ENCODE measurements around the gene PDE1A.
"Not testable (repeated sequence)": the region's sequence is repeated elsewhere in the genome, so short reads cannot be mapped to it uniquely, and the experiment has no call there.

The PDE1A gene

DNA sequence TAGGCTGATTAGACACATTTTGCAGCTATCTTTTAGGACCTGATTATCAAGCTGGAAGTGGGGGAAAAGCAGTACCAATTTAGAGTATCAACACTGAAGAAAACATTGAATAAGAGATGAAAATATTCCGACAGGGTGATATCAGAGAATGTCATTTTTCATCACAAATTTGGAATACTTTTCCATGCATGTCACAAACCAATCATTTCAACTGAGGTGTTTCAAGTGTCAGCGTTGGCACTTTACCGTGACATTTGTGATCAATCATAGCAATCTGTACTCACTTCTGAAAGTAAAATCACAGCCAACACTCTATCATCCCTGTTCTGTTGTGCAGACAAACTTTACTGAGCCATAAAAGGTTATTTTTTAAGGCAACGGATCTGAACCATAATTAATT is 75.4 kb downstream of the PDE1A start:
- no peak for DNase-seq

DNA sequence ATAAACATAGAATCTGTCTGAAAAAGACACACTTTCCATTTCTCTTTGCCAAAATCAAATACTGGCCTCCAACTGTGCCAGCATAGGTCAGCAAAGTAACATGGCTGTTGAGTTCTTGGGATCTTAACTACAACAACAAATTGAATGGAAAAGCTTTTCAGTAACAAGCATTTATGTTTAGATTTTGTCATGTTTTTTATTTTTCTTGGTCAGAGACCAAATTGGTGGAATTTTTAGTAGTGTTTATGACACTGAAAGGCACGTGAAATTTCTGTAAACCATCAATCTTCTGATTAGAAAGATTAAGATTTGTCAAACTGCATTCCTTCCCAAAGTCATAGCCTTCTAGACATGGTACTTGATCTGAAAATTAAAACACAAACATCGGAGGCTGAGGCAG is 77.6 kb downstream of the PDE1A start:
- DNase-seq, result no peak

DNA sequence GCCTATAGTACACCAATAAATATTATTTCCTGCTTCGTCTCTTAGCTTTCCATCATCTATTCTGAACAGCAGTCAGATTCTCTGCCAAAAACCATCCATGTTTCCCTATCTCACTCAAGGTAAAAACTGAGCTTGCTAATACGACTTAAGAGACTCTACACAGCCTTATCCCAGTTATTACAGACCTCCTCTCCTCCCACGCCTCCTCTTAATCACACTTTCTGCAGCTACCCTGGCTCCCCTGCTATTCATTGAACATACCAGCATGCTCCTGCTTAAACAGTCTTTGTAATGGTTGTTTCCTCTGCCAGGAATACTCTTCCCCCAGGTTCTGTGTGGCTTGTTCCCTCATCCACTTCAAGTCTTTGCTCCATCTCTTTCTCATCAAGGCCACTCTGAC is 81.5 kb downstream of the PDE1A start:
- DNase-seq, result no peak

DNA sequence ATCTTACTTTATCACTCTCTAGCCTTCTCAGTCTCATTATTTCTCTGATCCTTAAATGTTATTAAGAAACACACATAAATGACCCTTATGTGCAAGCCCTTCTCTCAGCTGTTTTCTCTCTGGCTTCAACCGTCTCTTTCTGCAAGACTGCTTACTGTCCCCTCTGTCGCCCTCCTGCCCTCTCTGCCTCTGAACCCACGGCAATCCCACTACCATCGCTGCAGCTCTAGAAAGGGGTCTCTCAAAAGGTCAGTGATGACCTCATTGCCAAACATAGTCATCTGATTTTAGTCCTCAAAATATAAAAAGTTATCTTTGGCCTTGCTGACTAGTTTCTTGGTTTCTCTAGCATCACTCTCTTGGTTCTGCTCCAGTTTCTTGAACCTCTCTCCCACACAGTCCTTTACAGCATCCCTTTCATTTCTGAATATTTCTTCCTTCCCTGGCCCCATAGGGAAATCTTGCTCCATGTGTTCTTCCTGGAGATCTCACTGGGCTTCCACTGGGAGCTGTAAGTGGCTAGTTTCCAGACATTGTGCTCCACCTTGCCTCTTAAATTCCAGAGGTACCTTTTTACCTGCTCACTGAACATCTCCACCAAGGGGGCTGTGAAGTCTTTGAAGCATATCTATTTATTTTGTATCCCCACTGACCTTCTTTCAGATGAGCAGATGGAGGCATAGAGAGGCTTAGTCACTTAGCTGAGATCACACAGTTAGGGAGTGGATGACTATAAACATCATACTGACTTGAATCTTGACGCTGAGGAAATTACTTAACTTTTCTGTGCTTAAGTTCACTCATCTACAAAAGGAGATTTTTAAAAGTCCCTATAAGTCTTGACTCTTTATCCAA is 96.2 kb downstream of the PDE1A start:
- no peak for DNase-seq

DNA sequence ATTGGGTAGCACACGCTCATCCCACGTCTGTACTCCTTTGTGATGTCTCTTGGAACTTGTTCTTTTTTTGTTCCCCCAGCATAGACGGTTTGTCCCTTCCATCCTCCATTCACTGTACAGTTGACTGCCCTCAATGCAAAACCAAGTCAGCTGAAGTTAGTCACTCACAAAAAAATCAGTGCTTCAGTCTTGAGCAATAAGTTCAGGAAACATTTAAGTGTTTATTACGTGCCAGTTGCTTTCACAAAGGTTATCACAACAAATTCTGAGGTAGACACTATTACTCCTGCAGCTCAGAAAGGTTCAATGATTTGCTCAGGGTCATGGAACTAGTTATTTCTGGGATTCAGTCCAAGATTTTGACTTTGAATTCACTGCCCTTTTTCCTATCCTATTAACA is 102.2 kb downstream of the PDE1A start:
- no peak for DNase-seq

DNA sequence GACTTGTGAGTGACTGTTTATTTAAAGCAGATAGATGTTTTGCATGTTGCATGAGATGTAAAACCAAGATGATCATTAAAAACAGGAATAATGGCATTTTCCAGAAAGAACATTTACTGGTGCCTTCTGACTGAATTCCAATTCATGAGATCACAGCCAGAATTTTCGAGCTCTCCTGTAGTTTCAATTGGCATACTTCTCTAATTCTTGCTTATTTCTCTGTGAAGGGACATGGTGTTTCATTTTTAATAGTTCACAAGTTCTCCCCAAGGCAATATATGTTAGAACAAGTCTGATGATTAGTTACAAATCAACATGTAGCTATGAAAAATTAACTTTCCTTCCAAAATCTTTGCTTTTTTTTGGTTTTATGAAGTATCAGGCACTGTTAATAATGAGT is 105.7 kb downstream of the PDE1A start:
- DNase-seq, result no peak

DNA sequence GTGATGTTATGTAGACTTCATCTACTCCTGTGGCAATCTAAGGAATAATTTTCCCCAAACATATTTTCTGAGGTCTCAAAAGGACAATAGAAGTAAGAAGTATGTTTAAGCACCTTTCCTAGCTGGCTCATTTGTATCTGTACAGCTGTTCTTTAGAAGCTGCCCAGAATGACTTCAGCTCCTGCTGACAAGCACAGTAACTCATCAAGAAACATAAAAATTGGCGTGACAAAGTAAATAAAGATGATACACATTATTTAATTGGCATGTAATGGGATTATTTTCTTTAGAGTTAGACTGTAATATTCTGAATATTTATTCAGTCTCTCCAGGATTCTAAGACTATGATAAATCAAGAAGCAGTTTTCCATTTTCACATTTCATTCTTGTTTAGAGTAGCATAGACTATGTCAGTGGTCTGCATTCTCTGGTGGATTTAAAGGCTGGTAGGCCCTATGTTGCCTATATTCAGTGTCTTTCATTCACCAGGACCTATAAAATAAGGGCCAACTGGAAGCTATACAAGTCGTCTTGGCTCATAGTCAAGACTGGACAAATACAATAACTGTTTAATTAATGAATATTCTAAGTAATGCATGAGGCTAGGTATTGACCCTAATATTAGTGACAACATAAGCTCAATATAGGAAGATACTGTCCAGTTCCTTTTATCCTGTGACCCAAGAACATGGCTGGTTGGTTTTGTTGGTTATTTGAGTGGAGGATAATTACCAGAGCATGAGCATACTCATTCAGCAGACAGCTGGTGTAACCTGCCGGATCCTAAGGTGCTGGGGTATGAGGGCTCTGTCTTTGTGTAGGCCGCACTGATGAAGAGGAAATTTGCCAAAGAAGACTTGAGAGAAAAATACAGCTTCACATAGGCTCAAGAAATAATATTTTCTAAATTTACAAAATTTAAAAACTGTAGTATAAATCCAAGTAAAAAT is 107.0 kb downstream of the PDE1A start:
- no peak for DNase-seq

DNA sequence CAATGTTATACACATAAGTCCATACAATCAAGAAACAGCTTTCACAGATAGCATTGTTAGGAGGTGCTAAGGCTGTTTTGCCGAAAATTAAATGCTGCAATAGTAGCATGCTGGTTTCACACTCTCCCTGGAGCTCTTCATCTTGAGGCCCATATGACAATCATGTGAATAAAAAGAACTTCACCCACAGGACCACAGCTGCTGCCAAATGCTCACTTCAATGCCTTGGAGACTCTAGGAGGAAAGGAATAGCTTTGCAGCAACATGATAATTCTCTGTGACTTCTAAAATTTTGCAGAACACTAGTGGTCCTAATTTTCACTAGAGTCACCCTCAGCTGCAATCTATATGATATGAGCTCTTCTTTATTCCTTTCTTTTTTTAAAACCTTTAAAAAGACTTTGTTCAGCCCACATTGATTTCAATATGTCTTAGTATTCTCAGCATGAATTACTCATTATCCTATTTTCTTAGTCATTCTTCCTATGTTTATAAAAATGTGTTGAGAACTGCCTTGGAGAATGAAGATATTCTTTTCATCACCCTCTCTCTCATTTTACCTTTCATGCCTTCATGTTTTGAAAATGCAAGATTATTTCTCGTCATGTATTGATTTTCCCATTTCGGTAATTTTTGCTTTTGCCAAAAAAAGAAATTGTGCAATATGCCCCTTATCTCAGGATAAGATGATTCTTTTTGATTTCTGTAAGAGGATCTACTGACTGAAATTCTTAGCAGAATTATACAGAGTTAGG is 108.2 kb downstream of the PDE1A start:
- no peak for DNase-seq

DNA sequence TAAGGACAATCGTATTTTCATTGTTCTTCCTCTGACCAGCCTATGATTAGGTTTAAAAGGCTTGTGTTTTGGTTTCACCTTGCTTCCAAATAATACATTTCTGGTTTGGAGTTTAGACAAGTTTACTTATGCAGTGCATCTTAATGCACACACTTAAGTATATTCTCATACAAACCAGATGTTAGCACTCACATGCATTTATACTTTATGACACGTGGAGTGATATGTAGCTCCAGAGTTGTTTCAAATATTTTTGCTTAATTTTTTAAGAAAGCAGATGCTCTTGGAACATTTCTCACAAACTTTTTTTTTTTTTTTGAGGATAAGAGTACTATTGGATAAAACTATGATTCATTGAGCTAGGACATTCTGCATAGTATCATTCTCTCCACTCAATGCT is 109.9 kb downstream of the PDE1A start:
- no peak for DNase-seq

DNA sequence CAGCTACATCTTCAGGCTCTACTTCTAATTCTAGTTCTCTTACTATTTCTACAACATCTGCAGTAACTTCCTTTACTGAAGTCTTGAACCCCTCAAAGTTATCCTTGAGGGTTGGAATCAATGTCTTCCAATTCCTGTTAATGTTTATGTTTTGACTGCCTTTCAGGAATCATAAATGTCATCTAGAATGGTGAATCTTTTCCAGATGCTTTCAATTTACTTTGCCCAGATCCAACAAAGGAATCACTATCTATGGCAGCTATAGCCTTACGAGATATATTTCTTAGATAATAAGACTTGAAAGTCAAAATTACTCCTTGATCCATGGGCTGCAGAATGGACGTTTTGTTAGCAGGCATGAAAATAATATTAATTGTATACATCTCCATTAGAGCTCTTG is 123.9 kb downstream of the PDE1A start:
- DNase-seq, result no peak

DNA sequence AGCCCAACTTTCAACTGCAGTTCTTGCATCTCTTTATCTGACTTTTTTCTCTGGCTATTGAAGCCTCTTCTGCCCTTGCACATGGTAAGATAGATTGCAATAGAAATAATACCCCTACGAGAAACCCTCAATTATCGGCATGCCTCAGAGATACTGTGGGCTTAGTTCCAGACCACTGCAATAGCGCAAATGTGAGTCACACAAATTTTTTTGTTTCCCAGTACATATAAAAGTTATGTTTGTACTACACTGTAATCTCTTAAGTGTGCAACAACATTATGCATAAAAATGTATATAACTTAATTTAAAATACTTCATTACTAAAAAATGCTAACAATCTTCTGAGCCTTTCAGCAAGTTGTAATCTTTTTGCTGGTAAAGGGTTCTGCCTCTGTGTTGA is 124.7 kb downstream of the PDE1A start:
- no peak for DNase-seq

DNA sequence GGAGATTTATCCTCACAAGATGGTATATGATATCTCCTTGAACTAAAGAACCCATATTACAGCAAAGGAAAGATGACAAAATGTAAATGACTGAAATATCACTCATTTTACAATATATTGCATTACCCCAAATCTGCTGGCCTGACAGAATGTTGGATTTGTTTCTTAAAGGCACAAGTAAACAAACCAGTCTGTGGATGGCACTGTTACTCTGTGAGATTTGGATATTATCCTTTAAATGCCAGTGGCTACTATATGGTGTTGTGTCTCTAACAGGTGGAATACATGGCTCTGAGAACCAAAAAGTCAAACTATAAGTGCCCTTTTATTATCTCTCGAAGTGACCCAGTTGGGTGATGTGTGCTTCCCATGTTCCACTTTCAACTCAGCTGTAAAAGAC is 125.7 kb downstream of the PDE1A start:
- no peak for DNase-seq

DNA sequence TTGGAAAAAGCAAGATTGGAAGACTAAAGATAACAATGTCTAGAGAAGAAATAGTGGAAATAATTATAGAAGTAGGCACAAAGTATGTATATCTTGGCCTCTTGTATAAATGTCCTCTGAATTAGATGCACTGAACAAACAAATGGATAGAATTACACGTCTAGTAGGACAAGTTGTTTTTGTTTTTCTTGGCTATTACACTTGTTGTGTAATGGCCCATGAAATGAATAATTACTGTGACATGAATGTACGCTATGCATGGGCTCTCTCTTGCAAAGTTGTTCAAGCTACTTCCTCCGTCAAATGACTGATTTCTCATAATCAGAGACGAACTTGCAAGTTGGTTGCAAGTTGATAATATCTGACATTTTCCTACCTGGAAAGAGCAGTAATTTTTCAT is 126.2 kb downstream of the PDE1A start:
- DNase-seq, result no peak

DNA sequence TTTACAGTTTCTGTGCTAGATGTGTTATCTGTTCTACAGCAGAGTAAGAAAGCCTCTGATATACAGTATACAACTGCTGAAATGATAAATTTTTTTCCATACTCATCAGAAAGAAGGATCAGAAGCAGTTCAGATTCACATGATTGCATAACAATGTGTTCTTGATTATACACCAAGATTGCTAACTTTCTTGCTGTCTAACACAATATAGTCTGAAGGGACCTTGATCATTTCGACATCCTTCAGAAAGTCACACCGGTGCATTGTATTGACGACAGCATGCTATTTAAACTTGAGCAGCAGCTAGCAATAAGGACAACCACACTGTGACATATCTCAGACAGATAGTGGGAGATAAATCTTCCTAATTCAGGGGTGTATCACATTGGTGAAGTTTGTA is 127.2 kb downstream of the PDE1A start:
- DNase-seq, result no peak

DNA sequence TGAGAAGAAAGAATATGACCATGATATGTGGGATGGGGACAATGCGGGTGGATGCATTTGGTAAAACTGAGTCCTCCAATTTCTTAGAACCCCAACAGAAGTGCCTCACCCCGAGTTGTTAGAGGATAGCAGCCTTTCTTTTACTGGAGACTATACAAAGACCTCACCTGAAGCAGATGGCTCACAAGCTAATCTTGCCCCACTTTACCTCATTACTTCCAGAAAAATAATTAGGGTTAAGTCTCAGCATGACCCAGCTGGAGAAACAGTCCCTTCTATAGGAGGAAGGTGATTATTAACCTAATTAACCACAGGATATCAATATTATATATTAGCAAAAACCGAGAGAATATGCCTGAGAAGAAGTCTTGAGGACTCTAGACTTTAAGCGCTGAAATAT is 128.4 kb downstream of the PDE1A start:
- no peak for DNase-seq

DNA sequence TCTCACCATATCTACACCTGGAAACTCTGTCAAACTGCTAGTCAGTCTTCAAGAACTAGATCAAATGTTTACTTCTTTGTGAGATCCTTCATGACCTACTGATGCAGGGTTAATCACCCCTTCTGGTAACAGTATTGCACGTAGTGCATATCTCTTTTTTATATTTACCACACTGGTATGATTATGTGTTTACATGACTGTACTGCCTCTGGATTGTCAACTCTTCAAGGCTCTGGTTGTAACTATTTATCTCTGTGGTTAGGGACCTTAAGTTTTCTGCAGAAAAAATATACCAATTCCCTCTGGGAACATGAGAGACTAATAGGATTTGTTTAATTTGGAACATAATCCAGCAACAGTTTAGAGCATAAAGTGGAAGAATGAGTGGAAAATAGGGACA is 135.5 kb downstream of the PDE1A start:
- no peak for DNase-seq

DNA sequence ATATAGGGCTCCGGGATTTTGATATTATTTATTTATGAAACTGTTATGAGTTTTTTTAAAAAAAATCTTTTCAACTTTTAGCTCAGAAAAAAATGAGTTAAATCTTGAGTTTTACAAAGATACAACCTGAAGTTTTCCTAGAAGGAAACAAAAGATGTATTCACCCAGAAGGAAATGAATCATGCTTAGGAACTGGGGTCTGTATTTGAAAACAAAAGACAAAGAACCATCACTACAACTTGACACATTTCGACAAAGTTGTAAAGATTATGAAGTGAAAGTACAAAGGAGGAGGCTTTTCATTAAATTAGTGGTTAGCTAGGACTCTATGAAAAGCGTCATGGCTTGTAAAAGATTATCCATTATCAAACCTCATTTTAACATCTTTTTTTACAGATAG is 143.3 kb downstream of the PDE1A start:
- DNase-seq, result no peak

DNA sequence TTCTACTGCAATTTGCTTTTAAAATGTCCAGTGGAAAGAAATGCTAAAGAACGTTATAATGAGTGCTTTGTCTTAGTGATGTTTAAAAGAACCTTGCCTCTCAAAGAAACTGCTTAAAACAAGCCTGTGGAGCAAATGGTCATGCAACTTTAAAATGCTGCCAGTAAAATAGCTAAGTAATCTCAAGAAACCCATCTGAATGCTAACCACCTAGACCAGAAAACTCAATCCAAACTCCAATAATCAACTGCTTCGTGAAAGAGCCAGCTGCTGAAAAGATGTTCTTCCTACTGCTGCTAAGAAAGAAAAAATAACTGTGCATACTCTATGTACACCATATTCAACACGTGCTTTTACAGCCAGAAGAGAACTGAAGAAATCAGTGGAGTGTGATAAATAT is 145.6 kb downstream of the PDE1A start:
- DNase-seq, result no peak

DNA sequence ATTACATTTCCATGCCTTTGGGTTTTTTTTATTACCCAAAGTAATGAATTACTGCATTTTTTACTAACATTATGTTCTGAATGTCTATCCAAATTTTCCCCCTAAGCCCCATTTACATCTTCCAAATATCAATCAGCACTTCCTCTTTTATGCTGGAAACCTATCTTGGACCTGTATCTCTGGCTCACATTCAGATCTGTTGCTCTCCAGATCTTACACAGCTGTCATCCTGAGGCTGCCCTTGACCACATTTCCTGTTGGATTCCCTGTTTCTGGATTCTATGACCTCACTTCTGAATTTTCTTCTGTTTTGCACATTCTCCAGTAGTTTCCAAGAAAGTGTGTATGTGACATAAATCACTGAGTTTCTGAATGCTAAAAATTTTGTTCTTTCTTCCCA is 146.7 kb downstream of the PDE1A start:
- DNase-seq, result no peak

DNA sequence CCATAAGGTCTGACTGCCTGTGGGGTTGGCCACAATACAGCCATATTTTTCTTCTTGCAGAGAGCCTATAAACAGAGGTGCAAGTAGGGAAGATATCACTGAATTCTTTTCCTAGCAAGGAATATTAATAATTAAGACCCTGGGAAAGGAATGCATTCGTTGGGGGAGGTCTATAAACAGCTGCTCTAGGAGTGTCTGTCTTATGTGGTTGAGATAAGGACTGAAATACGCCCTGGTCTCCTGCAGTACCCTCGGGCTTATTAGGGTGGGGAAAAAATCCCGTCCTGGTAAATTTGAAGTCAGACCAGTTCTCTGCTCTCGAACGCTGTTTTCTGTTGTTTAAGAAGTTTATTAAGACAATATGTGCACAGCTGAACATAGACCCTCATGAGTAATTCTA is 150.2 kb downstream of the PDE1A start:
- not testable (repeated sequence) for DNase-seq

DNA sequence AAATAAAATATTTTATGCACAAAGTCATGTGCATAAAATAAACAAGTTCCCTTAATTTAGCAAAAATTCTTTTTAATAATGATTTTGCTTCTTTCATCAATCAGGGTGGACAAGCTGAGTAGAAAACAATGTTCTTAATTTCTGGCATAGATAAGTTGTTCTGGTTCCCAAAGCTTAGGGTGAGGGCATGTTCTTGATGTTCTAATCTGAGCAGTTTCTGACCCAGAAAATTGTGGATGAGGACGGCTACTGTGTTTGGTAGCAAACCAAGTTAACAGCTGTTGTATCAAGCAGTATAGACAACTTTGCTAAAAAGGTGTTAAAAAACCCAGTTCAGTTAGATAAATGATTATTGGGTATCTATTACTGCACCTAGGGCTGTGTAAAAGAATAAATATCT is 158.9 kb downstream of the PDE1A start:
- no peak for DNase-seq

DNA sequence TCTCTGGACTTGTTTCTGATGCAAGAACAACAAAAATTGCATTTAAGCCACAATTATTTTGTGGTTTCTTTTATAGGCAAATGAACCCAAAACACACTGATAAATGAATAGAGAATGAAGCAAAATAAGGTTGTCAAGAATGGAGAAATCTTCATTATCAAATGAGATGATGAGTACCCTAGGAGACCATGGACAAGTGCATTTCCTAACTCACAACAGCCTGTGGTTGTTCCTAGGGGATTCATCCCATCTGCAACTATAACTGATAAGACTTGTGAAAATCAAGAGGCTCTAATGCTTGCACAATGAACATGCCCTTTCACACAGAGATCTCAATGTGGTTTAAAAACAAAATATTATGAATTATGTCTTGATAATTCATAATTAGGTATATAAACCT is 159.9 kb downstream of the PDE1A start:
- DNase-seq, result no peak

DNA sequence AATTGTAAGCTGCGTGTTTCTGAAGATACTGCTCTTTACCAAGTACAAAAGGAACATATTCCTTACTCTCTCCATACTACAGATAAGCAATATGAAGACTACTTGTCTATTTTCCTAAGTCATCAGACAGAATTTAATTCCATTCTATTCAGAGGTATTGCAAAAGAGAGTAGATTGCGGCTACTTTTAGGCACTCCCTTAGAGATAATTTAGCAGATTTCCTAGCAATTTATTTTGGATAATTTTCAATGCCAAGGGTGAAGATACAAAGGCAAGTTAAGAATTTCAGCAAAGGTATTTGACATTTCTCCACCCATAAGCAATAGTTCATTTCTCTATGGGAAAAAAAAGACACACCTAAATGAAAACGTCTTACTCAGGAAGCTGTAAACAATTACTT is 161.1 kb downstream of the PDE1A start:
- DNase-seq, result no peak
